H9 (cell line): ENCODE measurements around the gene IL24. TPM values are rescaled to one million over a fixed set of nuclear protein-coding genes. Genes with fewer than 3 reads are reported as not detected.

ENCODE experiments used
- DNase-seq: peaks from one replicate; pipeline ENCODE4 v3.0.0-alpha.2; 2017
- H2AFZ ChIP-seq: one replicate; pipeline ENCODE4 v1.6.1; 2013; ENCODE audit warnings: mild to moderate bottlenecking, low read length, control low read depth, moderate library complexity
- H2AK5ac ChIP-seq: 2 replicates; pipeline ENCODE4 v1.6.1; 2013; ENCODE audit warnings: low read length, control low read depth, mixed read lengths; ENCODE audit not compliant: insufficient read length
- H2BK120ac ChIP-seq: one replicate; pipeline ENCODE4 v1.6.1; 2013; ENCODE audit warnings: low read depth, mild to moderate bottlenecking, low read length, control low read depth, inconsistent platforms; ENCODE audit not compliant: poor library complexity, severe bottlenecking
- H2BK12ac ChIP-seq: 2 replicates; pipeline ENCODE4 v1.6.1; 2013; ENCODE audit warnings: low read length, control low read depth, mixed read lengths, low read depth; ENCODE audit not compliant: insufficient read length
- H2BK15ac ChIP-seq: 2 replicates; pipeline ENCODE4 v1.6.1; 2013; ENCODE audit warnings: low read depth, low read length, control low read depth
- H2BK20ac ChIP-seq: one replicate; pipeline ENCODE4 v1.6.1; 2013; ENCODE audit warnings: low read depth, mild to moderate bottlenecking, low read length, control low read depth, inconsistent platforms; ENCODE audit not compliant: poor library complexity, severe bottlenecking
- H2BK5ac ChIP-seq: 2 replicates; pipeline ENCODE4 v1.6.1; 2013; ENCODE audit warnings: low read length, control low read depth, mixed read lengths; ENCODE audit not compliant: insufficient read length
- H3K14ac ChIP-seq: 2 replicates; pipeline ENCODE4 v1.6.1; 2013; ENCODE audit warnings: low read length, control low read depth; ENCODE audit not compliant: insufficient read depth
- H3K18ac ChIP-seq: 2 replicates; pipeline ENCODE4 v1.6.1; 2013; ENCODE audit warnings: low read depth, mild to moderate bottlenecking, mixed read lengths, low read length, control low read depth; ENCODE audit not compliant: insufficient read length
- H3K23ac ChIP-seq: 2 replicates; pipeline ENCODE4 v1.6.1; 2013; ENCODE audit warnings: low read length, control low read depth, mixed read lengths, low read depth; ENCODE audit not compliant: insufficient read length
- H3K23me2 ChIP-seq: 2 replicates; pipeline ENCODE4 v1.6.1; 2013; ENCODE audit warnings: low read depth, mild to moderate bottlenecking, mixed read lengths, low read length, control low read depth; ENCODE audit not compliant: insufficient read length, poor library complexity, severe bottlenecking
- H3K27ac ChIP-seq: 2 replicates; pipeline ENCODE4 v1.5.1; 2013; ENCODE audit warnings: low read length, control low read depth, mixed read lengths, low read depth; ENCODE audit not compliant: insufficient read length
- H3K27me3 ChIP-seq: 2 replicates; pipeline ENCODE4 v1.6.1; 2013; ENCODE audit warnings: low read length, control low read depth, inconsistent platforms; ENCODE audit not compliant: insufficient read depth
- H3K4ac ChIP-seq: 2 replicates; pipeline ENCODE4 v1.6.1; 2013; ENCODE audit warnings: low read depth, mild to moderate bottlenecking, control low read depth, inconsistent platforms, low read length, moderate library complexity
- H3K4me1 ChIP-seq: 2 replicates; pipeline ENCODE4 v1.6.1; 2013; ENCODE audit warnings: low read length, control low read depth, inconsistent platforms; ENCODE audit not compliant: insufficient read depth
- H3K4me2 ChIP-seq: 2 replicates; pipeline ENCODE4 v1.6.1; 2013; ENCODE audit warnings: low read length, control low read depth, mixed read lengths; ENCODE audit not compliant: insufficient read length, insufficient read depth
- H3K56ac ChIP-seq: 2 replicates; pipeline ENCODE4 v1.6.1; 2013; ENCODE audit warnings: low read depth, mild to moderate bottlenecking, mixed read lengths, low read length, control low read depth; ENCODE audit not compliant: insufficient read length
- H3K79me1 ChIP-seq: 2 replicates; pipeline ENCODE4 v1.6.1; 2013; ENCODE audit warnings: low read depth, mild to moderate bottlenecking, moderate library complexity, low read length, control low read depth, inconsistent platforms; ENCODE audit not compliant: insufficient read depth, poor library complexity, severe bottlenecking
- H3K79me2 ChIP-seq: 2 replicates; pipeline ENCODE4 v1.6.1; 2013; ENCODE audit warnings: low read length, control low read depth, inconsistent platforms; ENCODE audit not compliant: insufficient read depth
- H3K9ac ChIP-seq: 2 replicates; pipeline ENCODE4 v1.6.1; 2013; ENCODE audit warnings: low read length, control low read depth, mixed read lengths; ENCODE audit not compliant: insufficient read length; ENCODE audit errors: extremely low read depth
- H3K9me3 ChIP-seq: one replicate; pipeline ENCODE4 v1.6.1; 2013; ENCODE audit warnings: low read depth, low read length, inconsistent platforms; ENCODE audit not compliant: control insufficient read depth
- H3T11ph ChIP-seq: one replicate; pipeline ENCODE4 v1.6.1; 2013; ENCODE audit warnings: mild to moderate bottlenecking, low read length, control low read depth, inconsistent platforms
- H4K20me1 ChIP-seq: one replicate; pipeline ENCODE4 v1.6.1; 2013; ENCODE audit not compliant: control insufficient read depth, insufficient read length, insufficient read depth
- H4K5ac ChIP-seq: 2 replicates; pipeline ENCODE4 v1.6.1; 2013; ENCODE audit warnings: low read depth, mild to moderate bottlenecking, mixed read lengths, low read length, control low read depth; ENCODE audit not compliant: insufficient read length
- H4K8ac ChIP-seq: replicated peaks from 2 replicates; pipeline ENCODE4 v1.6.1; 2013; ENCODE audit warnings: low read length, control low read depth, mixed read lengths, low read depth; ENCODE audit not compliant: insufficient read length
- H4K91ac ChIP-seq: 2 replicates; pipeline ENCODE4 v1.6.1; 2013; ENCODE audit warnings: low read depth, mild to moderate bottlenecking, moderate library complexity, mixed read lengths, low read length, control low read depth; ENCODE audit not compliant: insufficient read length
- H3K27ac Mint-ChIP-seq, 3 experiments: 2 replicates in 2 of 3; 3 replicates in 1 of 3; pipeline ENCODE4 v1.8.0; 2020 to 2021; ENCODE audit warnings: mixed read lengths in 3 of 3, mild to moderate bottlenecking in 1 of 3, moderate library complexity in 1 of 3
- H3K27me3 Mint-ChIP-seq: 2 replicates; pipeline ENCODE4 v1.8.0; 2021; ENCODE audit warnings: low read depth, mild to moderate bottlenecking, moderate library complexity, mixed read lengths
- H3K36me3 Mint-ChIP-seq, 3 experiments: 2 replicates in 2 of 3; 3 replicates in 1 of 3; pipeline ENCODE4 v1.8.0; 2020 to 2021; ENCODE audit warnings: low read depth in 3 of 3, mixed read lengths in 3 of 3; ENCODE audit not compliant: insufficient read depth in 1 of 3
- H3K4me1 Mint-ChIP-seq, 2 experiments: 2 replicates each; pipeline ENCODE4 v1.8.0; 2020; ENCODE audit warnings: mixed read lengths in 2 of 2
- H3K4me3 Mint-ChIP-seq, 2 experiments: 2 replicates in 1 of 2; 3 replicates in 1 of 2; pipeline ENCODE4 v1.8.0; 2020 to 2021; ENCODE audit warnings: mild to moderate bottlenecking in 2 of 2, mixed read lengths in 2 of 2, moderate library complexity in 1 of 2
- H3K9me3 Mint-ChIP-seq, 2 experiments: 2 replicates in 1 of 2; 3 replicates in 1 of 2; pipeline ENCODE4 v1.8.0; 2020; ENCODE audit warnings: mild to moderate bottlenecking in 2 of 2, mixed read lengths in 2 of 2, moderate library complexity in 1 of 2
- CTCF ChIP-seq: fragments of 200-600 bp; sonication (generic); conservative IDR thresholded peaks from 3 replicates; pipeline ENCODE4 v1.8.0; 2021; ENCODE audit warnings: antibody characterized with exemption, mild to moderate bottlenecking
- WGBS: extraction: QIAGEN DNeasy Blood & Tissue Kit; methylation state at CpG from one replicate; pipeline ENCODE4 v1.1.7; 2013; ENCODE audit warnings: missing lambda C conversion rate, low lambda C conversion rate, mixed read lengths; ENCODE audit not compliant: insufficient read length; ENCODE audit errors: extremely low coverage; 5-methylcytosine and 5-hydroxymethylcytosine counted together
- total RNA-seq: library from RNA; stranded (reverse); gene quantifications from 2 replicates; pipeline ENCODE4 v1.2.1, GENCODE V29; 2021

The IL24 gene
- total RNA-seq, 1 experiment from 2014 or later = not detected

- H3K18ac ChIP-seq = no peak overlapping the region
- no peaks in the 10 kb centered on the region; a peak in 1 of 7 replicates for H3K36me3 Mint-ChIP-seq
- H2BK12ac ChIP-seq = no peak overlapping the region
- 0 out of 2 replicates have a peak, but pooled peaks cover 3% of the 10 kb centered on the region for H3K4me1 ChIP-seq
- H3K9me3 Mint-ChIP-seq = no peaks in the 10 kb centered on the region; a peak in 1 of 5 replicates
- H2BK20ac ChIP-seq = no peak overlapping the region
- peak overlapping the region; percentile 92 for H3K4me2 ChIP-seq
- no peak overlapping the region for H3K23ac ChIP-seq
- H3K27ac ChIP-seq = no peak overlapping the region
- H2AFZ ChIP-seq = no peak overlapping the region
- peak; percentile 80 for DNase-seq
- no peak overlapping the region; the same call in 1 of the 2 replicates for H3K14ac ChIP-seq
- TF ChIP-seq CTCF = no peak
- H3K27me3 ChIP-seq = peaks cover 11% of the 10 kb centered on the region; the same call in 1 of the 2 replicates
- no peak overlapping the region for H3K56ac ChIP-seq
- H2BK15ac ChIP-seq = no peak overlapping the region
- H2BK120ac ChIP-seq = no peak overlapping the region
- no peak overlapping the region for H3T11ph ChIP-seq
- peak overlapping the region; percentile 33 for H3K9ac ChIP-seq
- H3K9me3 ChIP-seq = no peaks in the 10 kb centered on the region
- H4K91ac ChIP-seq = no peak overlapping the region
- no peak overlapping the region for H2AK5ac ChIP-seq
- no peak overlapping the region for H3K4ac ChIP-seq
- H4K8ac ChIP-seq = no peak overlapping the region
- no CpG with 5 or more reads among the region's 69 CpGs for WGBS
- H4K5ac ChIP-seq = no peak overlapping the region
- peaks cover 69% of the 10 kb centered on the region for H3K27me3 Mint-ChIP-seq
- H3K4me3 Mint-ChIP-seq = peak overlapping the region; percentile 66 to 83
- peaks cover 6% of the 10 kb centered on the region for H3K23me2 ChIP-seq
- no peaks in the 10 kb centered on the region for H3K79me1 ChIP-seq
- no peaks in the 10 kb centered on the region for H4K20me1 ChIP-seq
- H3K79me2 ChIP-seq = no peaks in the 10 kb centered on the region
- H3K27ac Mint-ChIP-seq = peak overlapping the region in 1 of 3 experiments; percentile 72; a peak in 1 of 7 replicates
- no peak overlapping the region for H2BK5ac ChIP-seq
- peaks cover 5 to 20% of the 10 kb centered on the region in 2 experiments for H3K4me1 Mint-ChIP-seq
Measured at GRCh38 chr1:206909161-206909882, 12.1 kb downstream of the IL24 start.
